ENCODE results near the gene PTPN23.

GRCh38 chr3:47410417-47410720, 29.5 kb downstream of the PTPN23 start:
- TF ChIP-seq CTCF (IDR thresholded peaks at IDR 0.05) (no peak), POLR2A (IDR thresholded peaks at IDR 0.05) (no peak), EP300 (IDR thresholded peaks at IDR 0.05) (no peak)

All from tibial nerve (tissue), 4 donors.